GM21515 (cell line): ENCODE results near the gene GADD45B.
"Not testable (repeated sequence)": the region's sequence is repeated elsewhere in the genome, so short reads cannot be mapped to it uniquely, and the experiment has no call there.

ENCODE experiments used
- ATAC-seq: cut with Tn5 transposase; IDR thresholded peaks from one replicate; pipeline ENCODE4 v1.9.1; 2021; ENCODE audit not compliant: unreplicated experiment

The GADD45B gene

GRCh38 chr19:2512523-2513431 is 36.9 kb downstream of the GADD45B start:
- no peak for ATAC-seq

- ATAC-seq: no peak
These were observed 39.1 kb downstream of the GADD45B start for GRCh38 chr19:2514981-2515518.

- no peak for ATAC-seq
These were observed 40.8 kb downstream of the GADD45B start for GRCh38 chr19:2516727-2517126.

- no peak for ATAC-seq
These were observed 42.1 kb downstream of the GADD45B start for GRCh38 chr19:2517881-2518601.

GRCh38 chr19:2518856-2519255 is 42.9 kb downstream of the GADD45B start:
- ATAC-seq: not testable (repeated sequence)

GRCh38 chr19:2519482-2519881 is 43.6 kb downstream of the GADD45B start:
- no peak for ATAC-seq

- no peak for ATAC-seq
These were observed 47.8 kb downstream of the GADD45B start for GRCh38 chr19:2523630-2524311.

GRCh38 chr19:2524361-2524839 is 48.5 kb downstream of the GADD45B start:
- no peak for ATAC-seq

GRCh38 chr19:2524840-2525723 is 49.2 kb downstream of the GADD45B start:
- no peak for ATAC-seq

- ATAC-seq: no peak
These were observed 51.2 kb downstream of the GADD45B start for GRCh38 chr19:2527171-2527570.

DNA sequence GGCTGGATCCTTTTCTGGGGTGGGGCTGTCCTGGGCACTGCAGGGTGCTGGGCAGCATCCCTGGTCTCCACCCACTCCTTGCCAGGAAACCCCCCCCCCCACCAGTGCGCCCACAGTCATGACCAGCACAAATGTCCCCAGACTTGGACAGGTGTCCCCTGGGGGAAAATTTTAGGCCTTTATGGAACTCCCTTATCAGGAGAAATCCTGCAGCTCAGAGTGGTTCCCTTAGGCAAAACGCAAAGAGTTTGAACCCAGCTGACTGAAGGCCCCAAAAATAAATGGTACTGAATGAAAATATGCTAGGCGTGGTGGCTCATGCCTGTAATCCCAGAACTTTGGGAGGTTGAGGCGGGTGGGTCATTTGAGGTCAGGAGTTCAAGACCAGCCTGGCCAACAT is 51.8 kb downstream of the GADD45B start:
- ATAC-seq: no peak
